DMS79 (cell line): Measurements from ENCODE around the gene TMEM178B.
"Not testable (repeated sequence)": the region's sequence is repeated elsewhere in the genome, so short reads cannot be mapped to it uniquely, and the experiment has no call there.

Experiments used
- DNase-seq: peaks from one replicate; lab custom pipeline; 2025; lab: John Stamatoyannopoulos, UW

The TMEM178B gene

GRCh38 chr7:141356161-141356560, 282.3 kb downstream of the TMEM178B start:
- no peak for DNase-seq

DNA sequence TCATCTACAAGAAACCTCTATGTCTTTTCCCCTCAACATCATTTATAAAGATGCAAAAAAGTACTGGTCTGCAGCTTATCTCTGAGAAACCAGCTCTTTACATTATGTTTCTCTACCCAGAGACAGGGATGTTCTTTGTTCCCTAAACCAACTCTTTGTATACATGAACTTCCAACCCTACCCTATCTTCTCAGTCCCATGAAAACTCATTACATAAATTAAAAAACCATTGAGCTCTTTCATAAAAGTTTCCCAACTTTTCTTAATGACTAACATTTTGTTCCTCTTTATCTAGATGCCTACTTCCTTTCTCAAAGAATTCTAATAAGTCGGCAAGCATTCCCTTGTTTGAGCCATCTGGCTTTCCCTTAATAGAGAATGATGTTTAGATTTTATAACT, 284.5 kb downstream of the TMEM178B start:
- no peak for DNase-seq

DNA sequence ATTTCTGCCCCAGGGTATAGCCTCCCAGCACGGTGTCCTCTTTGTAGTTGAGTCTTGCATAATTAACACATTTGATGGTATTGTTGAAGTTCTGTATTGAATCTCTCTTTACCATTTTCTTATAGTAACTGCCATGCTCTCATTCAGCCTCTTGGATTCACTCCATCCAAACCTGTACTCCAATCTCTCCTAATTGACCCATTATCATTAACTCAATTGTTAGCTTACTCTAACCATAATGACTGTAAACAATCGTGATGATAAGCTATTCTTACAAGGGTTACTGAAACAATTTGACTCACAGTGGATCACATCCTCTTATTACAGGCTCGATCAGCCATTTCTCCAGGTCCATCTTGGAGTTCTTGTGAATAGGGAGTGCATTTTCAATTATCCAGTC, 285.4 kb downstream of the TMEM178B start:
- no peak for DNase-seq

GRCh38 chr7:141359740-141360415, 286.0 kb downstream of the TMEM178B start:
- DNase-seq = no peak

- no peak for DNase-seq
These were observed 286.5 kb downstream of the TMEM178B start for GRCh38 chr7:141360416-141360760.

DNA sequence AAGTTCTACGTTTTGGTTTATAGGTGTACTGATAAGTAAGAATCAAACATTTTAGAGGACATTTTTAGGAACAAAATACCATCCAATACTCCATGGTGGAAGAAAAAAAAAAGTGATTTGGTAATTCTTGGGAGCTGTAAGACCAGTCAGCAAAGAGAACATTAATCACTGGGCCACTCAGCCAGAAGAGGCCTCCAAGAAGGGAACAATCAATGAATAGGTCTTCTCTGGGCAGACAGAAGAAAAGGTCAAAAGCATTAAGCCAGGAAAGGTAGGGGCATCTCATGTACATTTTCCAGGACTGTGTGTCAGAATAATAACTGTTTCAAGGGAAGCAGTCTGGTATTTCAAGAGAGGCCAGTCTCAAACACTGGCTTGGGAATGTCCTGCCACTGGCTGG, 286.9 kb downstream of the TMEM178B start:
- DNase-seq = no peak

DNA sequence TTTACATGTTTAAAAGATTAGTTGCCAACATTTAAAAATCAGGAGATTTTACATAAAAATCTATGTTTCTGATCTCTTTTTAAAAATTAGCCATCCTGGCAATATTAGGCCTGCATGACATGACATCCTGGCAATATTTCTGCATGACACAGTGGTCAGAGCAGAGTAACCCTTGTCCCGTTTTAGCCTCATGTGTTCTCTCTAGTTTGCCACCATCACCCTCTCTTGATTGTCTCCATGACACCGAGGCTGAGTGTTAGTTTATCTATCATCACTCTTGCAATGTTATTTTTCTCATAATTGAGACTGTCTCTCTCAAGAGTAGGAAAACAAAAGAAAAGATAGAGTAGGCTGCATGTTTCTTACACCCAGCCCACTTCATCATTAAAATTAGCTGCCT, 287.6 kb downstream of the TMEM178B start:
- no peak for DNase-seq

GRCh38 chr7:141361960-141362359, 288.1 kb downstream of the TMEM178B start:
- DNase-seq = no peak

DNA sequence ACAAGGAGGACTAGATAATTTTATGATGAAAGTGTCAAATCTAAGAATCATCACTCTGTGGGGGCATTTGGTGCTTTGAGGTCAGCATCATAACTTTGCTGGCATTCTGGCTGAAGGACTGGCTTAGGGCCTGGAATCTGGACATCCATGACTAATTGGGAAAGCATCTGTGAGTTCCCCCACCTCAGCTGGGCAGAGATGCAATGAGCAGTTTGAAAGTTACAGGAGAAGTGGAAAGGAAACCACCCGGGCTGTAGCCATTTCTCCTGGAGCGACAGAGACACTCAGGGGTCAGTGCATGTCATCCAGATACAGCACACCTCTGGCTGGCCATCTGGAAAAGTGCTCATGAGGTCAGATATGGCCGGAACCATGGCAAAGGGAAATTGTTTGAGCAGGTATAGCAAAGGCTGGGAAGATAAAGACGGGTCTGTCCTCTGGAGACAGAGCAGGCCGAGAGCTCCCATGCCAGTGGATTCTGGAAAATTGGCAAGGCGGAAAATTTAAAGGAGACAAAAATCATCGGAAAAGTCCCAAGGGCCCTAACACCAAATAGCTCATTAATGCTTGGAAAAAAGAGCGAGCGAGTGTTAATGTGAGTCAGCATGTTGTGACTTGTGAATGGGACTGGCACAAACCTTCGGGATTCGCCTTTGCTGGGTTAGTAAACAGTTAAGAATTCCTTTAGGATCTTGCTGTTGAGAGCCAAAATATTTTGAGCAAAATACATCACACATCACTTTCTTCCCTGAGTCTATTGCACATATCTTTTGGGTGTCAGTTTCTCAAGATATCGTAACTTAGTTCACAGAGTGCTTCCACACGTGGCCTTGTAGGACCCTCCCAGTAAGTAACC, 288.9 kb downstream of the TMEM178B start:
- DNase-seq = no peak

DNA sequence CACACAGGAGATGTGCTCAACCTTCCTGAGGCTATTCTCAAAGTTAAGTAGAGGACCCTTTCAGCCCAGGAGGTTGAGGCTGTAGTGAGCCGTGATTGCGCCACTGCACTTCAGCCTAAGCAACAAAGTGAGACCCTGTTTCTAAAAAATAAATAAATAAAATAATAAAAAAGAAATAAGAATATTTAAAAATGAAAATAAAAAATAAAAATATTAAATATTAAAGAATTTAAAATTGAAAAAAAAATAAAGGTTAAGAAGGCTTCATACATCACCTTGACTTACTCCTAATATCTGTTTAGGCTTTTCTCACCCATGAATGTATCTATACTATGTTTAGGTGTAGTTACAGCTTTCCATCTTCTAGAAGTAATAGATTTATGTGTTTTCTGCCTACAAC, 289.9 kb downstream of the TMEM178B start:
- no peak for DNase-seq

DNA sequence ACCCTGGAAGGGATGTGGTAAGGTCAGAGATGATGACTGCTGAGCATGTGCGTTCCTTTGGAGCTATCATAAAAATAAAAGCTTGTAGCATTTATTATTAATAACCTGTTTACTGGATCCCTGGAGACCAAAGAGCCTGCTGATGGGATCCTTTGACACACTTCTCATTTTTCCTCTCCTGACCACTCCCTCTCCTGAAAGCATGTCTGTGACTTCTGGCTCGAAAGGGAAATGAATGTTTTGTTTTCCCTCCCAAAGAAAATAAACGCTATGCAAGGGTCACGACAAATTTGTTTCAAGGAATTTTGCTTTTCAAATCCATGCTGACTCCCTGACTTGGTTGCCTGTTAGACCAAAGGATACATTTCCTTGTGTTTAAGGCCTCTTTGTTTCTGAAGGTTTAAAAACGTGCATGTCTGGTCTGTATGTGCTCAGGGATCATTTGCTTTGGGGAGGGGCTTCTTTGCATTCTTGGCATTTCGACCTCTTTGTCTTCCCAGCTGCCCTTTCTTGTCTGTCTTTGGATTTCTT, 292.3 kb downstream of the TMEM178B start:
- DNase-seq = peak; percentile 12

- DNase-seq = peak; percentile 77
These were observed 295.6 kb downstream of the TMEM178B start for GRCh38 chr7:141369422-141369821.

GRCh38 chr7:141370178-141370577, 296.3 kb downstream of the TMEM178B start:
- DNase-seq = no peak

GRCh38 chr7:141370650-141371049, 296.8 kb downstream of the TMEM178B start:
- DNase-seq = no peak

DNA sequence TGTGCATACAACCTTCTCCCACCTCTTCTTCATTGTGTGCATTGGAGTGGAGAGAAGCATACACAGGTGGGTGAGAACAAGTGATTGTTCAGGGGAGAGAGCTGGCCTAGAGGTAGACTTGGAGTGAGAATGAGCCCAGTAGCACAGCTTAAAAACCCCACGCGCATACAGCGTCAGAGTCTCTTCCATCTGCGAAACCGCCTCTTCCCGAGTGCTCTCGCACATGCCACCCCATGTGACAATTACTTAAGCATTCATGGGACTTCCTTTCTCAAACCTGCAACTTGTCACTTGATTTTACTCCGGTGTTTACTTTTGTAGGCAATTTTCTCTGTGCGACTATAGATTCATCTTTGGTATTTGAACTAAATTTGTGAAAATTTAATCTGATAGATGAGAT, 300.6 kb downstream of the TMEM178B start:
- no peak for DNase-seq

GRCh38 chr7:141375442-141375841, 301.6 kb downstream of the TMEM178B start:
- no peak for DNase-seq

GRCh38 chr7:141377906-141378305, 304.0 kb downstream of the TMEM178B start:
- DNase-seq = no peak

DNA sequence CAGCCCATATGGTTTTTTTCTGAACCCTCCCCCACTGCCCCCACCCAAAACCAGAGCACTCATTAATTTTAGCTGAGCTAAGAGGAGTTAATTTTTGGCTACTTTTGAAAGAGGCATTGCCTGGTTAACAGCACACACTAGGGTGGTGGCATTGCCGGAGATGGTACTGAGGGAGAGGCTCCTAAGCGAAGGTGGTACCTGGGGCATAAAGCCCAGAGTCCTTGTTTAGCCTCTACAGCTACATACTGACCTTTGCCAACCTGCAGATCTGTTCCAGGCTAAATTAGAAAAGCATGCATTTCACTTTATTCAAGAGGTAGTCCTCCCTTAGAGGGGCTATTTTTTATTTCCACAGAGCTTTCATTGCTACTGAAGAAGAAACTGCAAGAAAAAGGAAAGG, 304.5 kb downstream of the TMEM178B start:
- no peak for DNase-seq

DNA sequence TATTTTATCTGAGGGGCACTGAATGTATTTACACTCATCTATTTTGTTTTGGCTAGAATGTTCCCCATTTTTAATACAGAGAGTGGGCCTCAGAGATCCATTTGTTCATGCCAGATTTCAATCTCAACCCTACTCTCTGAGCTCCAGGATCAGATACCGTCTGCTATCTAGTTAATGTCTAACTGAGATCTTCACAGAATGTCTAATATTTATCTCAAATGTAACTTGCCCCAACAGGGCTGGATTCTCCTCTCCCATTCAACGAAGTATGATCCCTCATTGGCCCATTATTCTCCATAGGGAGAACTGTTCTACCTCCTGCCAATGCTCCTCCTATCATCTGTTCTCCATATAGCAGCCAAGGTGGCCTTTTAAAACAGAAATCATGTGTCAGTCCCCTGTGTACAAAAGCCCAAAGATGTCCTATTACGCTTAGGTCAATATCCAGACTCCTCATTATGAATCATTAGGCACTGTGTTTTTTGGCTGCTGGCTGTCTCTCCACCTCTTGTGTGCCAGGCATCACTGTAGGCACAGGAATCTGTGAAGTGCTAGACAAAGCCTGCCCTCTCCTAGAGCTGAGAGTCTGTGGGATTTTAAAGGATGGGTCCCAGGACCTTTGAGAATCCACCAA, 308.0 kb downstream of the TMEM178B start:
- DNase-seq = no peak

DNA sequence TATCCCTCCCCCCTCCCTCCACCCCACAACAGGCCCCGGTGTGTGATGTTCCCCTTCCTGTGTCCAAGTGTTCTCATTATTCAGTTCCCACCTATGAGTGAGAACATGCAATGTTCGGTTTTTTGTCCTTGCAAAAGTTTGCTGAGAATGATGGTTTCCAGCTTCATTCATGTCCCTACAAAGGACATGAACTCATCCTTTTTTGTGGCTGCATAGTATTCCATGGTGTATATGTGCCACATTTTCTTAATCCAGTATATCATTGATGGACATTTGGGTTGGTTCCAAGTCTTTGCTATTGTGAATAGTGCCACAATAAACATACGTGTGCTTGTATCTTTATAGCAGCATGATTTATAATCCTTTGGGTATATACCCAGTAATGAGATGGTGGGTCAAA, 309.5 kb downstream of the TMEM178B start:
- not testable (repeated sequence) for DNase-seq

GRCh38 chr7:141386881-141387280, 313.0 kb downstream of the TMEM178B start:
- no peak for DNase-seq

GRCh38 chr7:141387521-141388217, 313.8 kb downstream of the TMEM178B start:
- DNase-seq = no peak
